Measurements from ENCODE around the gene ST3GAL6. TPM values are rescaled to one million over a fixed set of nuclear protein-coding genes. Genes with fewer than 3 reads are reported as not detected.

The ST3GAL6 gene
- total RNA-seq, 2 experiments from 2014 or later: 0.44 to 0.45 TPM

GRCh38 chr3:98787181-98787580 is 24.0 kb downstream of the ST3GAL6 start:
- ChIA-PET POLR2A (no interaction called here), CTCF (no interaction called here)
- no peak for DNase-seq
- TF ChIP-seq CTCF (IDR thresholded peaks at IDR 0.05): no peak
- Histone ChIP-seq H3K4me3 (ENCODE audit: low read length) (no peak overlapping the region), H3K36me3 (ENCODE audit: insufficient read depth, low read length) (no peaks in the 10 kb centered on the region), H3K9me3 (ENCODE audit: control insufficient read depth in 1 of 2, insufficient read depth in 1 of 2, low read length in 2 of 2) (no peaks in the 10 kb centered on the region), H3K27ac (ENCODE audit: low read depth in 1 of 2, low read length in 2 of 2) (no peak overlapping the region), H3K27me3 (ENCODE audit: control insufficient read depth in 1 of 2, insufficient read depth in 2 of 2, low read length in 2 of 2) (no peaks in the 10 kb centered on the region), H3K4me1 (ENCODE audit: insufficient read depth, low read length) (no peaks in the 10 kb centered on the region)
- ATAC-seq (ENCODE audit: poor library complexity): no peak
- Mint-ChIP-seq H3K4me1 (ENCODE audit: low read depth) (no peaks in the 10 kb centered on the region), H3K27me3 (peaks cover 4% of the 10 kb centered on the region), H3K27ac (no peak overlapping the region), H3K4me3 (no peak overlapping the region), H3K9me3 (no peaks in the 10 kb centered on the region), H3K36me3 (ENCODE audit: low read depth) (no peaks in the 10 kb centered on the region)
- intact Hi-C loops (cut with DNase I, micrococcal nuclease): no loop called here

- H3K36me3 Mint-ChIP-seq (ENCODE audit: low read depth): no peaks in the 10 kb centered on the region
- TF ChIP-seq CTCF (IDR thresholded peaks at IDR 0.05): no peak
- CTCF ChIA-PET: no interaction called here
- Histone ChIP-seq H3K27ac (ENCODE audit: low read depth in 1 of 2, low read length in 2 of 2) (no peak overlapping the region), H3K4me1 (ENCODE audit: insufficient read depth, low read length) (no peaks in the 10 kb centered on the region), H3K27me3 (ENCODE audit: control insufficient read depth in 1 of 2, insufficient read depth in 2 of 2, low read length in 2 of 2) (peaks cover 0 to 3% of the 10 kb centered on the region in 2 experiments), H3K36me3 (ENCODE audit: insufficient read depth, low read length) (no peaks in the 10 kb centered on the region), H3K9me3 (ENCODE audit: control insufficient read depth in 1 of 2, insufficient read depth in 1 of 2, low read length in 2 of 2) (no peaks in the 10 kb centered on the region), H3K4me3 (ENCODE audit: low read length) (no peak overlapping the region)
- H3K27ac Mint-ChIP-seq: no peak overlapping the region
- H3K4me1 Mint-ChIP-seq (ENCODE audit: low read depth): no peaks in the 10 kb centered on the region
- DNase-seq: no peak
- no peak overlapping the region for H3K4me3 Mint-ChIP-seq
- intact Hi-C loops (cut with DNase I, micrococcal nuclease): no loop called here
- no peaks in the 10 kb centered on the region for H3K9me3 Mint-ChIP-seq
- ATAC-seq (ENCODE audit: poor library complexity): no peak
- peaks cover 8% of the 10 kb centered on the region for H3K27me3 Mint-ChIP-seq
- POLR2A ChIA-PET: no interaction called here
These were observed 25.5 kb downstream of the ST3GAL6 start for GRCh38 chr3:98788651-98789050.

GRCh38 chr3:98791341-98792325 is 28.5 kb downstream of the ST3GAL6 start:
- no peaks in the 10 kb centered on the region for H3K9me3 Mint-ChIP-seq
- no peaks in the 10 kb centered on the region for H3K4me1 Mint-ChIP-seq (ENCODE audit: low read depth)
- no peak overlapping the region for H3K27ac ChIP-seq (ENCODE audit: low read depth in 1 of 2, low read length in 2 of 2)
- DNase-seq: no peak
- H3K27me3 ChIP-seq (ENCODE audit: control insufficient read depth in 1 of 2, insufficient read depth in 2 of 2, low read length in 2 of 2): peaks cover 0 to 3% of the 10 kb centered on the region in 2 experiments
- H3K4me3 ChIP-seq (ENCODE audit: low read length): no peak overlapping the region
- intact Hi-C loops (cut with DNase I, micrococcal nuclease): no loop called here
- no peaks in the 10 kb centered on the region for H3K36me3 ChIP-seq (ENCODE audit: insufficient read depth, low read length)
- H3K9me3 ChIP-seq (ENCODE audit: control insufficient read depth in 1 of 2, insufficient read depth in 1 of 2, low read length in 2 of 2): no peaks in the 10 kb centered on the region
- ChIA-PET CTCF (interaction anchor here (0.6 to 1.4 kb wide), 2 partner anchors 26 to 63 kb away, joined by 3 read pairs; no protein-coding TSS in a partner anchor), POLR2A (no interaction called here)
- no peak for ATAC-seq (ENCODE audit: poor library complexity)
- no peaks in the 10 kb centered on the region for H3K36me3 Mint-ChIP-seq (ENCODE audit: low read depth)
- no peak overlapping the region for H3K27ac Mint-ChIP-seq
- H3K27me3 Mint-ChIP-seq: peaks cover 8% of the 10 kb centered on the region
- no peaks in the 10 kb centered on the region for H3K4me1 ChIP-seq (ENCODE audit: insufficient read depth, low read length)
- TF ChIP-seq CTCF (IDR thresholded peaks at IDR 0.05): no peak
- H3K4me3 Mint-ChIP-seq: no peak overlapping the region

Data from CD4-positive, alpha-beta T cell (primary cell).